GM18861 (cell line): ENCODE results near the gene NHLRC4.

Experiments
- ATAC-seq: cut with Tn5 transposase; IDR thresholded peaks from one replicate; pipeline ENCODE4 v1.9.1; 2021; ENCODE audit not compliant: unreplicated experiment

NHLRC4 gene

DNA sequence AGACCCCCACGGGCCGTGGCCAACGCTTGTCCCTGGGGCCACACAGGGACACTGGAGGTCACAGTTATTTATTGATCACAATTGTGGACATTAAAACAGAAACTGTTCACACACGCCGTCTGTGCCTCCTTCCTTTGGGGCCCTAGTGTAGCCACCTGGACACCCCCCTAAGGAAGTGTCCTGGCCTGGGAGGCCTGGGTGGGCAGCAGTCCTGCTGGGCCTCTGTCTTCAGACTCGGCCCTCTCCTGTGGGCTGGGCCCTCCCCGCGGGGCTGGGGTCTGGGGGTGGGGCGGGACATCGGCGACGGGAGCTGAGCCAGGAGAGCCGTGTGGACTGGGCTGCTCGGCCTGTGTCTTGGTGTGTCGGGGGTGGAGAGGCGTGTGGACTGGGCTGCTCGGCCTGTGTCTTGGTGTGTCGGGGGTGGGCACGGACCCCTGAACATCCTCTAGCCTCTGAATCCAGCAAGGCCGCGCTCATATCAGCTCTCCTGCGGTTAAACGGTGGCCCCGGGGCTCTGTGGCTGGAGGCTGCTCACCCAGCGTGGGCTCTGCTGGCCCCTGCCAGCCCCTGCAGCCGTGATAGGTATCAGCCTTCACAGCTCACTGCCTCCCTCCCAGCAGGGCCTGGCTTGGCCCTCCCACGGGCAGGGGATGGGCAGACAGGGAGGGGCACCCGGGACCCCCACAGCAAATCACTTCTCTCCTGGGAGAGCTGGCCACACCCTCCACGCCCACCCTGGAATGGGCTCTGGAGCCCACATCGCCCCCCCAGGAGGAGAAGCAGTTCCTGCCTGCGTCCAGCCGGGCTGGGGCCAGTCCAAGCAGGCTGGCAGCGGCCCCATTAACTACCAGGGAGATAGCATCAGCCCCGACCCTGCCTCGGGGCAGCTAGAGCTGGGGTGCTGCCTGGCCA is 1.1 kb upstream of the NHLRC4 start:
- ATAC-seq = no peak

GRCh38 chr16:567373-568256 is 810 bp downstream of the NHLRC4 start:
- no peak for ATAC-seq

GRCh38 chr16:568401-569258 is 1.8 kb downstream of the NHLRC4 start:
- ATAC-seq = no peak

- ATAC-seq = peak; percentile 58
Observed at GRCh38 chr16:569445-570254, 2.8 kb downstream of the NHLRC4 start, which contains the start of gene PIGQ. PIGQ (plus strand) TSS chr16:569968; CDS start chr16:574075, 4,107 bp downstream.

DNA sequence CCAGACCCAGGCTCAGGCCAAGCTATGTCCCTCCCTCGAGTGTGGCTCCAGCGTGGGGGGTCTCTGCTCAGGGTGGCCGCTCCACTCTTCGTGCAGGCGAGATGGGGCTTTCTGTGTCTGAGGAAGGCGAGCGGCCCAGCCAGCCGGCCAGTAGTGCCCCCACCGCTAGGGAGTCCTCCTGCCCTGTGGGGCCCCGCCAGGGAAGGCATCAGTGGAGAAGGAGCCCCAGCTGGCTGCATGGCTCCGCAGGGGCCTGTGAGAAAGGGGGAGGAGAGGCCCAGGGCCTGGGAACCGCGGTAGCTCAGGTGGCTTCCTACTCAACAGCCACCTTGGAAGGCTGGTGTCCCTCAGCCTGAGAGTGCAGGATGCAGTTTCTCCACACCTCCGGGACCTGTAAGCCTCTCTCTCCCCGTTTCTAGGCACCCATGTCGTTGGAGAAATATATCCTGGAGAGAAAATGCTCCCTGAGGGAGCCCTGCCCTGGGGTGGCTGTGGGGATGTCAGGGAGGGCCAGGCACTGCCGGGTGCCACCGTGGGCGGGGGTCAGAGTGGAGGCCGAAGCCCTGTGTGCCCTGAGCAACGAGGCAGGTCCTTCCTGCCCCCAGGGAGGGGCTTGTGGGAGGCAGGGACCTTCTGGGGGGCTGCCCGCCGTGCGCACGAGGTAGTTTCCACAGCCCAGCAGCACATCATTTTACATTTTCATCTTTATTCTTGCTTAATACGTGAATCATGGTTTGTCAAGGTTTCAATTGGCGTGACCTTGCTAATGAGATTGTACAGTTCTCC is 6.3 kb downstream of the NHLRC4 start:
- no peak for ATAC-seq

DNA sequence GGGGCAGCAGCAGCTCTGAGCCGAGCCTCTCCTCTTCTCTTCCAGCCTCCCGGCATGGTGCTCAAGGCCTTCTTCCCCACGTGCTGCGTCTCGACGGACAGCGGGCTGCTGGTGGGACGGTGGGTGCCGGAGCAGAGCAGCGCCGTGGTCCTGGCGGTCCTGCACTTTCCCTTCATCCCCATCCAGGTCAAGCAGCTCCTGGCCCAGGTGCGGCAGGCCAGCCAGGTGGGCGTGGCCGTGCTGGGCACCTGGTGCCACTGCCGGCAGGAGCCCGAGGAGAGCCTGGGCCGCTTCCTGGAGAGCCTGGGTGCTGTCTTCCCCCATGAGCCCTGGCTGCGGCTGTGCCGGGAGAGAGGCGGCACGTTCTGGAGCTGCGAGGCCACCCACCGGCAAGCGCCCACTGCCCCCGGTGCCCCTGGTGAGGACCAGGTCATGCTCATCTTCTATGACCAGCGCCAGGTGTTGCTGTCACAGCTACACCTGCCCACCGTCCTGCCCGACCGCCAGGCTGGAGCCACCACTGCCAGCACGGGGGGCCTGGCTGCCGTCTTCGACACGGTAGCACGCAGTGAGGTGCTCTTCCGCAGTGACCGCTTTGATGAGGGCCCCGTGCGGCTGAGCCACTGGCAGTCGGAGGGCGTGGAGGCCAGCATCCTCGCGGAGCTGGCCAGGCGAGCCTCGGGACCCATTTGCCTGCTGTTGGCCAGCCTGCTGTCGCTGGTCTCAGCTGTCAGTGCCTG is 7.4 kb downstream of the NHLRC4 start:
- no peak for ATAC-seq

DNA sequence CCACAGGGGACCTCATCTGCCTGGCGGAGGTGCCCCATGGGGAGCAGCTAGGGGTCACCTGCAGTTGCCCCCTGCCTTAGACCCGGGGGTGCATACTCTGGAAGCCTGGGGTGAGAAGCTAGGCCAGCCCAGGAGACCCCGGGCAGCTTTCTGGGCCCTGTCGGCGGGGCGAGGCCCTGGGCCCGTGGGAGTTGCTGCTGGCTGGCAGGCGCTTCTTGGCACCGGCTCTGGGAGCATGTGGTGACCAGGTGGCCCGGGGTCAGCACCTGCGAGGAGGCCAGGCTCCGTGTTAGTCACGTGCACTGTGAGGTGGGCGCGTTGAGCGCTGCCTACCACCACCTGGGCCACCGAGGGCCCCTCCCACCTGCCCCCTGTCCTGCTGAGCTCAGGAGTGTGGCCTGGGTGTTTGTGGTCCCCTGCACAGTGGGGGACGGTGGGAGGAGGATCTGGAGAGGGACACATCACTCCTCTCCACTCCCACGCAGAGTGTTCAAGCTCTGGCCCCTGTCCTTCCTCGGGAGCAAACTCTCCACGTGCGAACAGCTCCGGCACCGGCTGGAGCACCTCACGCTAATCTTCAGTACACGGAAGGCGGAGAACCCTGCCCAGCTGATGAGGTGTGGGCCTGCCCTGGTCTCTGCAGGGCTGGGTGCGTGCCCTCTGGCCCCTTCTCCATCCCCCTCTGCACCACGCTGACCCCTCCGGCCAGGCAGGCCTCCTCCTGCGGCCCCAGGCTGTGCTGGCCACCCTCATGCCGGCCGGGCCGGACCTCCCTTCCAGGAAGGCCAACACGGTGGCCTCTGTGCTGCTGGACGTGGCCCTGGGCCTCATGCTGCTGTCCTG is 8.8 kb downstream of the NHLRC4 start:
- ATAC-seq = no peak

DNA sequence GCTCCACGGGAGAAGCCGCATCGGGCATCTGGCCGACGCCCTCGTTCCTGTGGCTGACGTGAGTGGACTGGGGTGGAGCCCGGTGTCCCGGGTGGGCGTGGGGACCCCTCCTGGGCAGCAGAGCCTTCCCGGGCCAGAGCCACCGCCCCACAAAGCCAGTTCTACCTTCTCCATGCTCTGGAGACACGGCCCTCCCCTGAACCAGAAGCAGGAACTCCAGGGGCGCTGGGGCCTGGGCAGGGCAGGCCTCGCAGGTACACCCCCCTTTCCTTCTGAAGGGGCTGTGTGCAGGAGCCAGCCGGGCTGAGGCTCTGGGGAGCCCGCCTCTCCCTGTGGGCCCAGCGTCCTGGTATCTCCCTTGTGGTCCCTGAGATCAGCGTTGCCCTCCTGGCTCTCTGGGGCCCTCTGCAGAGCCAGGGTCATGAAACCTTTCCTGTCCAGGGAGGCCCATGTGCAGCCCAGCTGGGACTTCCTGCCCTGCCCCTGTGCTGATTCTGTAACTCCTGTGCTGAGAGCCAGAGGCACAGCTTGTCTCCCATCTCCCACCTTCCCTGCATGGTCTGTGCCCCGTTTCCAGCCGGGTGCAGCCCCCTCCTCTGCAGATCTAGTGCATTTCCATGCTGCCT is 9.5 kb downstream of the NHLRC4 start:
- ATAC-seq = no peak

GRCh38 chr16:576823-577201 is 10.0 kb downstream of the NHLRC4 start:
- no peak for ATAC-seq

- no peak for ATAC-seq
Observed at GRCh38 chr16:577796-578195, 11.0 kb downstream of the NHLRC4 start.

DNA sequence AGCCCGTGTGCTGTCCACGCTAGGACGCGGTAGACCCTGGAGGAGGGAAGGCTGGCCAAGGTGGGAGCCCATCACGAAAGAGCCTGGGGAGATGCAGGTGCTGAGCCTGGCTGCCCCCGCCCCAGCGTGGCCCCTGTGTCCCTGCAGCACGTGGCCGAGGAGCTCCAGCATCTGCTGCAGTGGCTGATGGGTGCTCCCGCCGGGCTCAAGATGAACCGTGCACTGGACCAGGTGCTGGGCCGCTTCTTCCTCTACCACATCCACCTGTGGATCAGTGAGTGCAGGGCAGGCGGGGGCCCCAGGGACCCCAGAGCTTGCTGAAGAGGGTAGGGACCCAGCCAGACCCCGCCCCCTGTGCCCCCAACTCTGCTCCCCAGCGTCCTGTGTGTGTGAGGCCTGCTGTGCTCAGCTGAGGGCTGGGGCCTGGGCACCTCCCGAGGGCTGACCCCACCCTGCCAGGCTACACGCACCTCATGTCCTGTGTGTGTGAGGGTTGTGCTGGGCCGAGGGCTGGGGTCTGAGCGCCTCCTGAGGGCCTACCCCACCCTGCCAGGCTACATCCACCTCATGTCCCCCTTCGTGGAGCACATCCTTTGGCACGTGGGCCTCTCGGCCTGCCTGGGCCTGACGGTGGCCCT is 11.5 kb downstream of the NHLRC4 start:
- no peak for ATAC-seq

DNA sequence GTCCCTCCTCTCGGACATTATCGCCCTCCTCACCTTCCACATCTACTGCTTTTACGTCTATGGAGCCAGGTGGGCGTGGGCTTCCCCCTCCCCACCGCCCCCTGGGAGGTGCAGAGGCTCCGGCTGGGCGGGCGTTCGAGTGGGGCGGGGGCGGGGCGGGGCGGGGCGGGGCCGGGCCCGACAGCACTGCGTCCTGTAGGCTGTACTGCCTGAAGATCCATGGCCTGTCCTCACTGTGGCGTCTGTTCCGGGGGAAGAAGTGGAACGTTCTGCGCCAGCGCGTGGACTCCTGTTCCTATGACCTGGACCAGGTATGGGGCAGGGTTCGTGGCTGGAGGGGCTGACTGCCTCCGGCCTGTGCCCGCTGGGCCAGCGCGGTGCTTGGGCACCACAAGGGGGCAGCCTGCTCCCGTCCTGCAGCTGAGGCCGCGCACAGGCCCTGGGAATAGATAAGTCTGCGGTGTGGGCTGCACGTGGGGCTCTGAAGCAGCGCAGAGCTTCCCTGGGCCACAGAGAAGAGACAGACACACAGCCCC is 12.1 kb downstream of the NHLRC4 start:
- ATAC-seq = no peak

DNA sequence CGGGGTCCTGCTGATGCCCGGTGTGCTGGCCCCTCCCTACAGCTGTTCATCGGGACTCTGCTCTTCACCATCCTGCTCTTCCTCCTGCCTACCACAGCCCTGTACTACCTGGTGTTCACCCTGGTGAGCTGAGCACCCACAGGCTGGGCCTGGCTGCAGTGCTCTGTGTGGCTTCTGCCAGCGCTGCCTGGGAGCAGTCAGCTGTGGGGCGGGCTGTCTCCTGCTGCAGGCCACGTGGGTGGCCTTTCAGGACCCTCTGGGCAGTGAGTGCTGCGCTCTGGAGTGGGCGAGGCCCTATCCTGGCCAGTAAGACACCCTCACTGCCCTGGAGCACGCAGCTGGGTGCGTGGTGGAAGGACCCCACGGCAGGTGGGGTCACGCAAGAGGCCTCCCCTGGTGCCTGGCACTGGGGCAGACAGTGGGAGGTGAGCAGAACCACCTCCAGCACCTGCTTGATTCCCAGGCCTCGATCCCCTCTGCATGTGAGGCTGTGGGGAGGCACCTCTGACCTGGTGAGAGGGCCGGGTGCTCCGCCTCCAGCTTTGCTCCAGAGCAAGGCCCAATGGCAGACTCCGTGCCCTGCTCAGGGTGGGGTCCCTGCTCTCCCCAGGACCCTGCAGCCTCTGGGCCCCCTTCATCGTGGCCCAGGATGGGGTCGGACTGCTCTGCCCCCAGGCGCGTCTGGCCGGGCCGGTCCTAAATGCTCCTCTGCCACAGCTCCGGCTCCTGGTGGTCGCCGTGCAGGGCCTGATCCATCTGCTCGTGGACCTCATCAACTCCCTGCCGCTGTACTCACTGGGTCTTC is 13.5 kb downstream of the NHLRC4 start:
- no peak for ATAC-seq

- no peak for ATAC-seq
Observed at GRCh38 chr16:580946-581498, 14.2 kb downstream of the NHLRC4 start.

DNA sequence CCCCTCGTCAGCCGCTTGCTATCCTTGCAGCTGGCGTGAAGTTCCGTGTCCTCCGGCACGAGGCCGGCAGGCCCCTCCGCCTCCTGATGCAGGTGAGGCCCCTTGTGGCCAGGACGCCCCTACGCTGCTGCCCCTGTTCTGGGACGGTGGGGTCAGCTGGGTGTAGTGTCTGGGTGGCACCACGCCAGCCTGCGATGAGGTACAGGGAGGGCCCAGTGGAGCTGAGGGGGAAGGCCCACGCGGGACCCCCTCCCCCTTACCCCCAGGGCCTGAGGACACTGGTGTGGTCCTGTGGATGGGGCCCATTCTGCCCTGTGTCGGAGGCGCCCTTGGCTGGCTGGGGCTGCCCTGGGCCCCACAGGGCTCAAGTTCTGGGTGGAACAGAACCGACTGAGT is 15.4 kb downstream of the NHLRC4 start:
- ATAC-seq = no peak
